ENCODE data around the gene HYCC2.

HYCC2 gene

DNA sequence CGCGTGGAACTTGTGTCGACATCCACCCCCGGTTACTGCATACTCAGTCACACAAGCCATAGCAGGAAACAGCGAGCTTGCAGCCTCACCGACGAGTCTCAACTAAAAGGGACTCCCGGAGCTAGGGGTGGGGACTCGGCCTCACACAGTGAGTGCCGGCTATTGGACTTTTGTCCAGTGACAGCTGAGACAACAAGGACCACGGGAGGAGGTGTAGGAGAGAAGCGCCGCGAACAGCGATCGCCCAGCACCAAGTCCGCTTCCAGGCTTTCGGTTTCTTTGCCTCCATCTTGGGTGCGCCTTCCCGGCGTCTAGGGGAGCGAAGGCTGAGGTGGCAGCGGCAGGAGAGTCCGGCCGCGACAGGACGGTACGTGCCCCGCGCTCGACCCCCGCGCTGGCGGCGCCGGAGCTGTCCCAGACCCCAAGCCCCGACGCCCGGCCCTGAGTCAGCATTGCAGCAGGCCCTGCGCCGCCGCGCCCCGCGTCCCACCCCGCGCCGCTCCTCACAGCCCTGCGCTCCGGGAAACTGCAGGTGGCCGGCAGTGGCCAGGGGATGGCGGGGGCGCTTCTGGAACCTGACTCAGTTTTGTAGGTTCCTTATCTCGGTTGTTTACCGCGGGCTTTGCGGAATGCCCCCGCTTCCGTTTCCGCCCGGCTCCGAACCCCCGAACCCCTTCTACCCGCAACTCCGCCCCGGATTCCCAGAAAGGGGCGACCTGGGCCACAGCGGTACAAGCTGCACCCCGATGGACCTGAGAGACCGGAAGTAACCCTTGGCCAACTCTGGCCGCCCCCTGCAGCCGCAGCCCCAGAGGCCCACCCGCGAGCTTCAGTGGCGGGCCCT lies 44.9 kb upstream of the HYCC2 start, which contains the start of gene CFLAR:
Gene CFLAR, plus strand, starts transcription at position 50 of the 844 bp plus-strand sequence. CDS start 13,702 bp downstream, outside the sequence.
- H3K27ac ChIP-seq: peak within 1 kb of the TSS; percentile 99
- no peaks in the 10 kb centered on the region for H3K9me3 ChIP-seq
- H3K4me3 ChIP-seq (ENCODE audit: low read depth in 1 of 2, low read length in 1 of 2): peak within 1 kb of the TSS; percentile 84 to 98
- H3K36me3 ChIP-seq: peaks cover 6% of the 10 kb centered on the region
- H3K4me1 ChIP-seq (ENCODE audit: control insufficient read depth in 1 of 2, insufficient read depth in 1 of 2, low read depth in 1 of 2, low read length in 1 of 2): peaks cover 35 to 41% of the 10 kb centered on the region in 2 experiments
- TF ChIP-seq, protein P1, sequence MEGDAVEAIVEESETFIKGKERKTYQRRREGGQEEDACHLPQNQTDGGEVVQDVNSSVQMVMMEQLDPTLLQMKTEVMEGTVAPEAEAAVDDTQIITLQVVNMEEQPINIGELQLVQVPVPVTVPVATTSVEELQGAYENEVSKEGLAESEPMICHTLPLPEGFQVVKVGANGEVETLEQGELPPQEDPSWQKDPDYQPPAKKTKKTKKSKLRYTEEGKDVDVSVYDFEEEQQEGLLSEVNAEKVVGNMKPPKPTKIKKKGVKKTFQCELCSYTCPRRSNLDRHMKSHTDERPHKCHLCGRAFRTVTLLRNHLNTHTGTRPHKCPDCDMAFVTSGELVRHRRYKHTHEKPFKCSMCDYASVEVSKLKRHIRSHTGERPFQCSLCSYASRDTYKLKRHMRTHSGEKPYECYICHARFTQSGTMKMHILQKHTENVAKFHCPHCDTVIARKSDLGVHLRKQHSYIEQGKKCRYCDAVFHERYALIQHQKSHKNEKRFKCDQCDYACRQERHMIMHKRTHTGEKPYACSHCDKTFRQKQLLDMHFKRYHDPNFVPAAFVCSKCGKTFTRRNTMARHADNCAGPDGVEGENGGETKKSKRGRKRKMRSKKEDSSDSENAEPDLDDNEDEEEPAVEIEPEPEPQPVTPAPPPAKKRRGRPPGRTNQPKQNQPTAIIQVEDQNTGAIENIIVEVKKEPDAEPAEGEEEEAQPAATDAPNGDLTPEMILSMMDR (IDR thresholded peaks at IDR 0.05): peak; percentile 30
- H3K27me3 ChIP-seq: no peaks in the 10 kb centered on the region

- Histone ChIP-seq H3K4me1 (ENCODE audit: control insufficient read depth in 1 of 2, insufficient read depth in 1 of 2, low read depth in 1 of 2, low read length in 1 of 2) (peaks cover 35 to 43% of the 10 kb centered on the region in 2 experiments), H3K27me3 (no peaks in the 10 kb centered on the region), H3K9me3 (no peaks in the 10 kb centered on the region), H3K27ac (peak overlapping the region; percentile 99), H3K36me3 (peaks cover 6% of the 10 kb centered on the region), H3K4me3 (ENCODE audit: low read depth in 1 of 2, low read length in 1 of 2) (peak overlapping the region; percentile 84 to 98)
- TF ChIP-seq, protein P1 (IDR thresholded peaks at IDR 0.05): no peak
These were observed 43.4 kb upstream of the HYCC2 start for GRCh38 chr2:201114846-201115245.

DNA sequence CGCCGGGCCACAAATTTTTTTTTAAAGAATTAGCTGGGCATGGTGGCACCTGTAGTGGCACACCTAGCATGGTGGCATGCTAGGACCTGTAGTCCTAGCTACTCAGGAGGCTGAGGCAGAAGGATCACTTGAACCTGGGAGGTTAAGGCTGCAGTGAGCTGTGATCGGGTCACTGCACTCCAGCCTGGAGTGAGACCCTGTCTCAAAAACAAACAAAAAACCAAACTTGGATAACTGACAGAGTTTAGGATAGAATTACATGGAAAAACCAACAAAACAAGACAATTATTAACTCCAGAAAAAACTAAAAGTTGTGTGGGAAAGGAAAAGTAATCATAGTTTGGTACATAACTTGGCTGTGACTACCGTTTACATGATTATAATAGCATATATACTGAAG lies 42.9 kb upstream of the HYCC2 start:
- Histone ChIP-seq H3K4me3 (ENCODE audit: low read depth in 1 of 2, low read length in 1 of 2) (peak overlapping the region; percentile 84 to 98), H3K36me3 (peaks cover 6% of the 10 kb centered on the region), H3K4me1 (ENCODE audit: control insufficient read depth in 1 of 2, insufficient read depth in 1 of 2, low read depth in 1 of 2, low read length in 1 of 2) (peaks cover 35 to 43% of the 10 kb centered on the region in 2 experiments), H3K27ac (peak overlapping the region; percentile 99), H3K27me3 (no peaks in the 10 kb centered on the region), H3K9me3 (no peaks in the 10 kb centered on the region)
- TF ChIP-seq, protein P1 (IDR thresholded peaks at IDR 0.05): no peak

DNA sequence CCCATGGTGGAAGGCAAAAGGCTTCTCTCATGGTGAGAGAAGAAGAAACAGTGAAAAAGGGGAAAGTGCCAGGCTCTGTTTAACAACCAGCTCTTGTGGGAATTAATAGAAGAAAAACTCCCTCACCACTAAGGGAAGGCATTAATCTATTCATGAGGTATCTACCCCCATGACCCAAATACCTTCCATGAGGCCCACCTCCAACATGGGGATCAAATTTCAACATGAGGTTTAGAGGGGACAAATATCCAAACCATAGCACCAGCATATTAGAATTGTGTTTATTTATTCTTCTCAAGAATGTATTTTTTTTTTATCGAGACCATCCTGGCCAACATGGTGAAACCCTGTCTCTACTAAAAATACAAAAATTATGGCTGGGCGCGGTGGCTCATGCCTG lies 39.6 kb upstream of the HYCC2 start:
- Histone ChIP-seq H3K27ac (peak overlapping the region; percentile 42), H3K27me3 (no peaks in the 10 kb centered on the region), H3K4me1 (ENCODE audit: control insufficient read depth in 1 of 2, insufficient read depth in 1 of 2, low read depth in 1 of 2, low read length in 1 of 2) (peaks cover 35 to 43% of the 10 kb centered on the region in 2 experiments), H3K9me3 (no peaks in the 10 kb centered on the region), H3K4me3 (ENCODE audit: low read depth in 1 of 2, low read length in 1 of 2) (no peak overlapping the region), H3K36me3 (no peaks in the 10 kb centered on the region)
- TF ChIP-seq, protein P1 (IDR thresholded peaks at IDR 0.05): no peak

GRCh38 chr2:201110615-201111014 lies 39.1 kb upstream of the HYCC2 start:
- peaks cover 33 to 40% of the 10 kb centered on the region in 2 experiments for H3K4me1 ChIP-seq (ENCODE audit: control insufficient read depth in 1 of 2, insufficient read depth in 1 of 2, low read depth in 1 of 2, low read length in 1 of 2)
- H3K4me3 ChIP-seq (ENCODE audit: low read depth in 1 of 2, low read length in 1 of 2): no peak overlapping the region
- H3K9me3 ChIP-seq: no peaks in the 10 kb centered on the region
- H3K27ac ChIP-seq: peak overlapping the region; percentile 42
- TF ChIP-seq, protein P1 (IDR thresholded peaks at IDR 0.05): no peak
- H3K27me3 ChIP-seq: no peaks in the 10 kb centered on the region
- H3K36me3 ChIP-seq: no peaks in the 10 kb centered on the region

All from neutrophil (primary cell).